Hepatic stellate cell (primary cell): ENCODE results near the gene CCDC18.

Experiments used
- DNase-seq: peaks from one replicate; pipeline ENCODE4 v3.0.0; 2011; ENCODE audit warnings: low spot score

The CCDC18 gene

GRCh38 chr1:93304716-93305138 is 124.2 kb downstream of the CCDC18 start:
- peak; percentile 39 for DNase-seq

GRCh38 chr1:93306920-93307319 is 126.4 kb downstream of the CCDC18 start:
- DNase-seq, result no peak

DNA sequence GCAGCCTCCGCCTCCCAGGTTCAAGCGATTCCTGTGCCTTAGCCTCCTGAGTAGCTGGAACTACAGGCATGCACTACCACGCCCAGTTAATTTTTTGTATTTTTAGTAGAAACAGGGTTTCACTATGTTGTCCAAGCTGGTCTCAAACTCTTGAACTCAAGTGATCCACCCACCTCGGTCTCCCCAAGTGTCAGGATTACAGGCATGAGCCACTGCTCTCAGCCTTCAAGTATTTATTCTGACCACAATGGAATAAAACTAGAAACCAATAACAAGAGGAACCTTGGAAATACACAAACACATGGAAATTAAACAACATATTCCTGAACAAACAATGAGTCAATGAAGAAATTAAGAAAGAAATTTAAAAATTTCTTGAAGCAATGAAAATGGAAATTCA is 132.5 kb downstream of the CCDC18 start:
- no peak for DNase-seq

- DNase-seq, result no peak
Observed at GRCh38 chr1:93317207-93317606, 136.7 kb downstream of the CCDC18 start.

GRCh38 chr1:93317943-93318342 is 137.4 kb downstream of the CCDC18 start:
- DNase-seq, result no peak

GRCh38 chr1:93321720-93322119 is 141.2 kb downstream of the CCDC18 start:
- DNase-seq, result no peak

DNA sequence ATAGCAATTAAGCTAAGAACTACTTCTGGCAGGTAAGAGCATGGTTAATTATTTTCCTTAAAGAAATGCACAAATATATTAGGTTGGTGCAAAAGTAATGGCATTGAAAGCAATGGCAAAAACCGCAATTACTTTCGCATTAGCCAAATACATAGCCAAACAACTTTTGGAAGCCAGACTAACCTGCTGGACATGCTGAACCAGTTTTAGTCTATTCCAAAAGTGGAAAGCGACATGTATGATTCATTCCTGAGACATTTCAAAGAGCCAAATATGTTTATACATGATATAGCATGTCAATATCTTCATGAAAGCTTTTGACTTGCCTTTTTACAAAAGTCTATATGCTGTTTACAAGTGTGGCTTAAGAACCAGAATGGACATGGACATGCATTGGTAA is 141.8 kb downstream of the CCDC18 start:
- DNase-seq, result no peak

- no peak for DNase-seq
Observed at GRCh38 chr1:93323185-93323820, 142.8 kb downstream of the CCDC18 start.

DNA sequence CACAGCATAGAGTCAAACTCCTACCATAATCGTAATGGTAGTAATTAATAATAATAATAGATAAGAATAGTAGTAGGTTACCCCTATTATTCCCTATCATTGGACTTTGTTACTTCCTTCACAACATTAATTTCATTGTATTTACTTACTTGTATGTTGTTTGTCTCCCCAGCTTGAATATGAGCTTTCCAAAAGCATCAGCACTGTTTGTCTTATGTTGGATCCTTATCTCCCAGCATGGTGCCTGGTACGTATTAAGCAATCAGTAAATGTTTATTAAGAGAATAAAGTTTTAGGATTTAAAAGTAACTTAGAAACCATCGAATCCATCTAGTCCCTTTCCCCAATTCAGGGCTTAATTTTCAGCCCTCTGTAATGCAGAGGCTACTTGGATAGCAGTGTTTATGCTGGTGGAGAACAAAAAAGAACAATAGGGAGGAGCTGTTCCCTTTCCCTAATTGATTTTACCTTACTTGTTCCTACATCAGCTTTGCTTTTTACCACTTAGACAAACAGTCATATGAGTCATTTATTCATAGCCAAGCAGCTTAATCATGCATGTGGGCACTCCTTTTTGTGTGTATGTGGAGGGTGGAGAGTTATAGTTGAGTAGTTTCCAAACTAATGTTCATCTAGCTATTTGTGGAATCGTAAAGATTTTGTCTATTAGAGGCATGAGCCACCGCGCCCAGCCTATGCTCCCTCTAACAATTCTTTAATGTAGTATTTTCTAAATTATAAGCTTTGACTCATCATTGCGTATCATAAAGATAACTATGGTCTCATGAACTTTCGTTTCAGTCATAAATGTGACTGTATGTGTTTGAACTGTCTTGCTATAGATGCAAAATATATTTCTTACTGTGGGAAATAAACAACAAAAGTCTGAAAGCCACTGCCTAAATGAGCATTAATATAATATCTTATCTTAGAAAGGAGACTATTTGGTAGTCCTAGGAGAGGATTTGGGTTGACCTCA is 144.3 kb downstream of the CCDC18 start:
- DNase-seq, result peak; percentile 35
